Hematopoietic multipotent progenitor cell treated with erythropoietin and hydrocortisone succinate and interleukin-3 and kit ligand, for 17 days (in vitro differentiated cells): ENCODE measurements around the gene CWC22.
"Not testable (repeated sequence)": the region's sequence is repeated elsewhere in the genome, so short reads cannot be mapped to it uniquely, and the experiment has no call there.

Source experiments
- DNase-seq: peaks from one replicate; pipeline ENCODE4 v3.0.0-alpha.2; 2015; ENCODE audit warnings: low spot score

Gene CWC22

DNA sequence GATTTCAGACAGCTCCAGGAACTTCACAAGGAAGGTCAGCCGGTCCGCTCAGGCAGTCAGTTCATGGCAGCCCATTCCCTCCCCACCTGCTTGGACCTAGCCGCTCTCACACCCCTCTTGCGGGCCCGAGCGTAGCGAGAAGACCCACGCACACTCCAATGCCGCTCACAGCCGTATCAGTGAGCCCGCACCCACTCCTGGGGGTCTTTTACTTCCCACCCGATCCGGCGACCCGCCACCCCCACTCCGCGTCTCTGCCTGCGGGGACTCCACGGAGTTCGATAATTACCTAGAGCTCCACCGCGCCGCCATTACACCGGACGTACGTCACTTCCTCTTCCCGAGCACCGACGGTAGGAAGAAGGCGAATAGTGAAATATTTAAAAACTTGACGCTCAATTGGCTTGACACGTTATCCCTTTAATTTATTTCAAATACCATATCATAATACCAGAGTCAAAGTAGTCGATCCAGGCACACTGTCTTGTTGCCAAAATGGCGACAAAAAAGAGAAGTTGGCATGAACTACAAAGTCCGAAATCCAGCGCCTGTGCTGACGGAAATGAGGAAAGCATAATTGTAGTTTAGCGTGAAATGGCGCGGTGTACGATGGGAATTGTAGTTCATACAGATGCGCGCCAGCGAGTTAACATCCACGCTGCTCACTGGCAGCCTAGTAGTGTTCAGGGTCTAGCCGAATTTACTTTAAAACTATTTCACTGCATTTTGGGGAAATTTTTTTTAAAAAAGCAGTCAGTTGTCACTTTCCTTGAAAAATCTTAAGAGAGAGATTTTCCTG, at the start of gene CWC22:
Gene CWC22 (minus strand): TSS at position 517 of the 799 bp plus-strand sequence. CDS start 13,956 bp downstream, outside the sequence.
- peak; percentile 91 for DNase-seq

DNA sequence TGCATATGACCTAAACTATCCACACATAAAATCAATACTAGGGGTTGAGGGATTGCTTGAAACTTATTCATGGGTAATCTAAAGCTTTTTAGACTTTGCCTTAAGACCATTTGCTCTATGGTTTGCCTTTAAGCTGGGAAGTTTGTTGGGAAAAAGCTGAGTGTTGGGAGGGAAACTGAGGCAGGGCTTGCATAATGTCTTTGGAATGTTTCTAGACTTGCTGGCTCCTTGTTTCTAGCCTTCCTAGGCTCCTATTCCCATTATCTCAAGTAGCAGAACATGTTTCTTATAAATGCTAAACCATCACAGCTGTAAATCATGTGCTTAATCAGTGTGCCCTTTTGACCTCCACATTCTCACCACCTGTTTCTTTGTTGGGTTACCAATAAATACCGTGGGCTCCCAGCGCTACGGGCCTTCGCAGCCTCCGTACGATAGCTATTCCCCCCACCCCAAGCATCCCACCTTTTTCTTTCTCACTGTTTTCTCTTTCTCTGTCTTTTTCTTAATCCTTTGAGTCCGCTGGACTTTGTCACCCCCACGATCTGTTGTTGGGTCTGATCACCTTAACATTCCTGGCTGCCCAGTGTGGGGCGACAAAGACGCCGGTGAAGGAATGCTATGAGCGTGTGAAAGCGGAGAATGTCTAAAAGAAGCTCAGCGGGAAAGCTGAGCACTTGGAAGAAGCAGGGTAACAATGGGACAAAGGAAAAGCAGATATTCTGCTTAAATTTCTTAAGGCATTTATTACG, 49.4 kb upstream of the CWC22 start:
- no peak for DNase-seq

GRCh38 chr2:180054576-180054975, 47.5 kb upstream of the CWC22 start:
- DNase-seq: not testable (repeated sequence)

DNA sequence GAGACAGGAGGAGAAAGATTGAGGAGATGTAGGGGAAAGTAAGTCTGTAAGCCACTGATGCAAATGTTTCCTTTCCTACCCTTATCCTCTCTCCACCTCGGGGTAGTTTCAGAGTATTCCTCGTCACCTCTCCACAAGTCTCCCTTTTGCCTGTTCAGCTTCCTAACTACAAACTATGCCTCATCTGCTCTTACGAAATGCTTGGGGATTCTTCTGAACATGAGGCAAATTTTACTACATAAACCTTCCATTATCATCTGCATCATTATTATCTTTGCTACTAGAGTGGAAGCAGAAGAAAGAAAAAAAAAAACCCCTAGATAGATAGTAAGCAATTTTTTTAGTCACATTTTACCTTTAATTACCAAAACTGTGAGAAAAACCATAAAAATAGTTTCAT, 43.1 kb upstream of the CWC22 start:
- DNase-seq: no peak

DNA sequence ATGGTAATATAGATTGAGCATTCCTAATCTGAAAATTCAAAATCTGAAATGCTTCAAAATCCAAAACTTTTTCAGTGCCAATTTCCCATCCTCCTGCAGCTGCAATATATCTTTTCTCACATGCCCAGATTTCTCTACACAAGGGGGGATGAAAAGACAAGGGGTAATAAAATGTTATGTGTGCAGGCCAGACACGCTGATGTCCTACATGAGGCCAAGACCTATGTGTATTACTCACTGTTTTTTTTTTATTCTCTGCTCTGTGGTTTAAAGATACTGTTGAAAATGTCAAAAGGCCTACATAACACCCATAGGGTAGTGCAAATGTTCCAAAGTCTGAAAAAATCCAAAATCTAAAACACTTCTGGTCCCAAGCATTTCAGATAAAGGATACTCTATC, 41.2 kb upstream of the CWC22 start:
- no peak for DNase-seq

GRCh38 chr2:180046776-180047175, 39.7 kb upstream of the CWC22 start:
- DNase-seq: no peak

GRCh38 chr2:180046202-180046601, 39.1 kb upstream of the CWC22 start:
- DNase-seq: no peak

GRCh38 chr2:180040146-180040925, 33.2 kb upstream of the CWC22 start:
- DNase-seq: no peak

DNA sequence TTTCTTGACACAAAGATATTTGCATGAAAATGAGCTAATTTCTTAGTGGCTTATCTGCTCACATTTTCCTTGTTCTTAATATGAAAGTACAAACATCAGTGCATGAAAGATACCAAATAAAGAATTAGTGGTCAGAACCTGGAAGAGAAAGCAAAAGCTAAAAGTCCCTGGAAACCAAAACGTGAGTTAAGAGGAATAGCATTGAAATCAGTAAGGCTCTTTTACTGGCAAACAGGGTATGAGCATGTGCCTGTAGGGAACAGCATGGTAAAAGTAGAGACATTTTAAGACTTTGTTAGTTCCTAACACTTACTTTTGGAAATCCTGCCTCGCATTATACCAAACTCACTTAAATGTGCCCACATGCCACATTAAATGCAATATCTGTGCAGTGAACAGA, 31.9 kb upstream of the CWC22 start:
- DNase-seq: no peak

DNA sequence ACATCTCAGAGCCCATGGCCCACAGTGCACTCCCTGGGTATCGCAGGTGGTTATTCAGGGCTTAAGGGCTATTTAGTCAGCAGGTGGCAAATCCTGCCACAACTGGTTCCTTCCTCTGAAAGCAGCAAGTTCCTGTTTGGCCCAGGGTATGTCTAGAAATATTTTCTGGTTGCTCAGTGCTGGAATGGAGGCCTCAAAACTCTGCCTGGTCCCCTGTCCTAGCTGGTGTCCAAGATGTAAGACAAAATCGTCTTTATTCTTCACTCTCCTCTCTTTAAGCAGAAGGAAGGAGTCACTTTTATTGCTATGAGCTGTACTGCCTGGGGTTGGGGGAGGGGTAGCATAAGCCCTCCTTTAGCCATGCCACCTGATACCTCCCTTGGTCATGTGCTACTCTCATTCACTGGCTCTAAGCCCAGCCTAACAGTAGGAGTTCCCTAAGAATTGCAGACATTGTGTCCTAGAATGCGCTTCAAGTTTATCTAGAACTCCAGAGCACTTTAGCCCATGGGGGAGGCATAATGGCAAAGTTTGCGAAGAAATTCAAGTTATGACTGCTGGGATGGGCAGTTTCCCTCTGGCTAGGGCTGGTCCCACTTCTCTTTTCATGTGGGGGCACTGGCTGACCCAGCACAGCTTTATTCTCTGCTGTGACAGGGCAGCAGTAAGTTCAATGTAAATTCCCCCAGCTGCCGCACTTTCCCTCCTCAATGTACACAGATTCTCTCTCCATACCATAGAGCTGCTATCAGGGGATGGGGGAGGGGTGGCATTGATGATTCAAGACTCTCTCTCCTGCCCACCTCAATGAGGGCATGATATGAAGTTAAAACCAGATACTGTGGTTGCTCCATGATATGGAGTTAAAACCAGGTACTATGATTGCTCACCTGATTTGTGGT, 27.1 kb upstream of the CWC22 start:
- DNase-seq: no peak

DNA sequence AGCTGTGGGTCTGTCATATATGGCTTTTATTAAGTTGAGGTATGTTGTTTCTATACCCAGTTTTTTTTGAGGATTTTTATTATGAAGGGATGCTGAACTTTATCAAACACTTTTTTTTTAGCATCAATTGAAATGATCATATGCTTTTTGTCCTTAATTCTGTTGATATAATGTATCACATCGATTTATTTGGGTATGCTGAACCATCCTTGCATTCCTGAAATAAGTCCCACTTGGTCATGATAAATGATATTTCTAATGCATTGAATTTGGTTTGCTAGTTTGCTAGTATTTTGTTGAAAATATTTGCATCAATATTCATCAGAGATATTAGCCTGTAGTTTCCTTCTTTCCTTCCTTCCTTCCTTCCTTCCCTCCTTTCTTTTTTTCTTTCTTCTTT, 22.5 kb upstream of the CWC22 start:
- DNase-seq: no peak

- no peak for DNase-seq
Observed at GRCh38 chr2:180021850-180022249, 14.8 kb upstream of the CWC22 start.

- peak; percentile 45 for DNase-seq
Observed at GRCh38 chr2:180017784-180018183, 10.7 kb upstream of the CWC22 start.

GRCh38 chr2:180016937-180017336, 9.8 kb upstream of the CWC22 start:
- no peak for DNase-seq

DNA sequence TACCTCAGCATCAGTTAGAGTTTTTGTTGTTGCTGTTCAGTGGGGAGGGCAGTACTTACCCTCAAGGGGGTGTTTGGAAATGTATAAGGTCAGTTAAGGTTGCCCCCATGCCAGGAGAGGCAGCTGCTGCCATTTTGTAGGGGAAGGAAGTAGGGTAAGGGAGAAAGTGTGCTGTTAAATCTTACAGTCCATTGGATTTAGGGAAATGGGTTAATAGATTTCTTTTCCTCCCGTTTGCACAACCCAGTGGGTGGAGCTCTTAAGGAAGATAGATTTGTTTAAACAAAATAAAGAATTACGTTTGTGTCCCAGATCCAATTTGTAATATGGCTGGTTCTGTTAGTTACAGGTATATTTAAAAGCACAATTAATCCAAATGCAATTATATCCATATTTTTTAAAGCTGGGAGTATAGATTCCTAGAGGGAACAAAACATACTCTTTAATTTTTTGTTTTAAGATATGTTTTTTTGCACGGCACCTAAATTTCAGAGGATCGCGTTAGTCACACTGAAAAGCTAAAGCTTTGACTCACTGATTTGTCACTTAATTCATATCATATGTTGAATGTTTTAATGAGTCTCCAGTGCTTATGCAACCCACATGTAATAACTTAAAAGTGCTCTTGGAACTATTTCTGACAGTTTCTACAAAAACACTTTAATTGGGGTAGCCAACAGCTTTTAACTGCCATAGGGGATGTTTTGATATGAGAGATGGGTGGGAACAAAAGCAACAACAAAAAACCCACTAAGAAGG, 9.0 kb upstream of the CWC22 start:
- DNase-seq: no peak

DNA sequence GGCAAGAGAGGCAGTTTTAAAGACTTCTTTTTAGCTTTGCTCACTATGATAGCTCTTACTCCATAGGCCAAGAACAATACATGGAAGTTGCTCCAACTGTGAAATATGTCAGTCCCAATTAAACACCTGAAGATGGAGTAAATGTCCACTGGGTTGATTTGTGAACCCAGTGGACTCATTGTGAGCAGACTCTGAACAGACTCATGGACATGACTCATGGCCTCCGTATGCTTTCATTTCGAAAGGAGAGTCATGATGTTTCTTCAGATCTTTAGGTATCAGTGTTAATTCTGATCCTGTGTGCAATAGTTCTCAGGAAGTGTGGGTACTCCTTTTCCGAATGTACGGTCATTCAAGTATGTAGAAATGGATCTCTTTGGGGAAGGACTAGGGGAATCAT, 5.4 kb upstream of the CWC22 start:
- DNase-seq: no peak

- no peak for DNase-seq
Observed at GRCh38 chr2:180010701-180011100, 3.6 kb upstream of the CWC22 start.

- DNase-seq: no peak
Observed at GRCh38 chr2:180006231-180006630, 866 bp downstream of the CWC22 start.

DNA sequence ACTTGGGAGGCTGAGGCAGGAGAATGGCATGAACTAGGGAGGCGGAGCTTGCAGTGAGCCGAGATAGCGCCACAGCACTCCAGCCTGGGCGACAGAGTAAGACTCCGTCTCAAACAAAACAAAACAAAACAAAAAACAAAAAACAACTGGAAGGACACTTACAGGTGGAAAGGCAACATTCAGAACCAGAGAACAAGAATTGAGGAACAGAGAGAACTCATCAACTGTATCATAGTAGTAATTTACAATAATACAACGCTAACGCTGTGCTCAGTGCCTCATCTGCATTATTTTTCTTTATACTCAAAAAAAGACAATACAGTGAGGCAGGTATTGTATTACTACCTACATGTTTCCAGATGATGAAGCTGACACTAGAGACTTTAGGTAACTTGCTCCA, 1.6 kb downstream of the CWC22 start:
- DNase-seq: not testable (repeated sequence)

GRCh38 chr2:180004731-180005130, 2.4 kb downstream of the CWC22 start:
- no peak for DNase-seq

DNA sequence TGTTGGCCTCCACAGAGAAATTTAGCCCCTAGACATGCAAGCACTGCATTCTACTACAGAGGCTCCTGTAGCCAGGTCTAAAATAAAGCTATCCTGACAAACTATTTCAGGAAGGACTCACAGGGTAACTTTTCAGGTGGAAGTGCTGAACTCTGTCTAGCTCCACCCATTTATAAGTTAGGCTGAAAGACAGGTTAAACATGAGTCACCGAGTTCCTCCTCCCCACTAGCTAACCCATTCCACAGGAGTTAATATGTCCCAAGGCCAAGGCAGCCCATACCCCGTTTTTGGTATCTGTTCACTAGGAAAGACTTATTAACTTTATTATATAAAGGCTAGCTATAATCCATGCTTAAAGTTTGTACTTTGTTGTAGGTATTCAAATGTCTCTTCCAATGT, 3.5 kb downstream of the CWC22 start:
- DNase-seq: no peak
